ENCODE data around the gene MBTD1.

MBTD1 gene

GRCh38 chr17:51224402-51225262 lies 35.2 kb downstream of the MBTD1 start:
- DNase-seq (ENCODE audit: low read depth) = no peak
- no peak overlapping the region for H3K4me3 ChIP-seq (ENCODE audit: control insufficient read depth, low read depth, low read length)
- TF ChIP-seq CTCF (IDR thresholded peaks at IDR 0.05; ENCODE audit: control insufficient read depth, insufficient read depth, low read depth, low read length, missing control alignments) = no peak

- DNase-seq (ENCODE audit: low read depth) = no peak
- TF ChIP-seq CTCF (IDR thresholded peaks at IDR 0.05; ENCODE audit: control insufficient read depth, insufficient read depth, low read depth, low read length, missing control alignments) = no peak
- H3K4me3 ChIP-seq (ENCODE audit: control insufficient read depth, low read depth, low read length) = no peak overlapping the region
Observed at GRCh38 chr17:51221322-51221721, 38.5 kb downstream of the MBTD1 start.

- H3K4me3 ChIP-seq (ENCODE audit: control insufficient read depth, low read depth, low read length) = no peak overlapping the region
- TF ChIP-seq CTCF (IDR thresholded peaks at IDR 0.05; ENCODE audit: control insufficient read depth, insufficient read depth, low read depth, low read length, missing control alignments) = no peak
- DNase-seq (ENCODE audit: low read depth) = no peak
Observed at GRCh38 chr17:51217946-51218345, 41.9 kb downstream of the MBTD1 start.

- no peak overlapping the region for H3K4me3 ChIP-seq (ENCODE audit: control insufficient read depth, low read depth, low read length)
- no peak for DNase-seq (ENCODE audit: low read depth)
- TF ChIP-seq CTCF (IDR thresholded peaks at IDR 0.05; ENCODE audit: control insufficient read depth, insufficient read depth, low read depth, low read length, missing control alignments) = no peak
Observed at GRCh38 chr17:51214920-51215319, 44.9 kb downstream of the MBTD1 start.

- no peak overlapping the region for H3K4me3 ChIP-seq (ENCODE audit: control insufficient read depth, low read depth, low read length)
- no peak for DNase-seq (ENCODE audit: low read depth)
- TF ChIP-seq CTCF (IDR thresholded peaks at IDR 0.05; ENCODE audit: control insufficient read depth, insufficient read depth, low read depth, low read length, missing control alignments) = no peak
Observed at GRCh38 chr17:51203838-51204237, 56.0 kb downstream of the MBTD1 start.

- H3K4me3 ChIP-seq (ENCODE audit: control insufficient read depth, low read depth, low read length) = no peak overlapping the region
- TF ChIP-seq CTCF (IDR thresholded peaks at IDR 0.05; ENCODE audit: control insufficient read depth, insufficient read depth, low read depth, low read length, missing control alignments) = no peak
- no peak for DNase-seq (ENCODE audit: low read depth)
Observed at GRCh38 chr17:51200846-51201245, 59.0 kb downstream of the MBTD1 start.

All from AG09309 (cell line).